A549 (cell line): ENCODE data around the gene TMEM154. TPM values are rescaled to one million over a fixed set of nuclear protein-coding genes. Genes with fewer than 3 reads are reported as not detected.
A peak's percentile ranks its signal among the peaks of the same experiment; 100 is the strongest.

ENCODE experiments used
- ATAC-seq, 2 experiments: fragments of 200-7000 bp in 1 of 2; fragments of >200 bp in 1 of 2; cut with Nextera tagmentation in 1 of 2; cut with Tn5 transposase in 1 of 2; 3 replicates each; pipeline versions ENCODE4 v1.8.0 to v1.9.1; 2018 to 2020; ENCODE audit warnings: mild to moderate bottlenecking in 1 of 2, moderate library complexity in 1 of 2
- CTCF ChIA-PET: fragments of 300-600 bp; sonication (Branson Sonifier 250); formaldehyde crosslinking; extraction: SDS; loops from one replicate; lab custom pipeline; 2021; ENCODE audit warnings: antibody characterized with exemption, inconsistent platforms; lab: Yijun Ruan, JAX
- POLR2A ChIA-PET: fragments of 350-600 bp; formaldehyde crosslinking; extraction: SDS; loops from one replicate; lab custom pipeline; 2021; ENCODE audit warnings: antibody characterized with exemption, inconsistent platforms; lab: Yijun Ruan, JAX
- DNase-seq, 2 experiments: peaks; one replicate each; pipeline versions ENCODE4 v3.0.0 to v3.0.0-alpha.2; 2011 to 2016; ENCODE audit warnings: low read depth in 1 of 2, low spot score in 1 of 2
- FAIRE-seq: peaks from 2 replicates; lab custom pipeline; 2011; peaks lifted over from hg19 to GRCh38; lab: Jason Lieb, UNC
- H3K27ac ChIP-seq, 2 experiments: fragments of >200 bp; sonication (Bioruptor Twin); formaldehyde crosslinking; 3 replicates each; pipeline ENCODE4 v1.5.1; 2016 to 2017
- H3K4me1 ChIP-seq: fragments of >200 bp; sonication (Bioruptor Twin); formaldehyde crosslinking; 3 replicates; pipeline ENCODE4 v1.6.1; 2016
- H3K4me2 ChIP-seq: fragments of >200 bp; sonication (Bioruptor Twin); formaldehyde crosslinking; 3 replicates; pipeline ENCODE4 v1.6.1; 2016
- H3K4me3 ChIP-seq: fragments of >200 bp; sonication (Bioruptor Twin); formaldehyde crosslinking; 3 replicates; pipeline ENCODE4 v1.5.1; 2016
- H3K9me3 ChIP-seq: fragments of >200 bp; sonication (Bioruptor Twin); formaldehyde crosslinking; 3 replicates; pipeline ENCODE4 v1.6.1; 2016
- ATOH8 ChIP-seq: fragments of 250-450 bp; sonication (Bioruptor Pico); IDR thresholded peaks from 2 replicates; pipeline ENCODE4 v1.5.0; 2020; ENCODE audit warnings: low read depth, mild to moderate bottlenecking, moderate library complexity
- CHD2 ChIP-seq: fragments of 150-350 bp; IDR thresholded peaks from 2 replicates; pipeline ENCODE4 v1.6.1; 2014; ENCODE audit warnings: low read length; ENCODE audit not compliant: partially characterized antibody
- CHD4 ChIP-seq: fragments of 200-600 bp; sonication (generic); IDR thresholded peaks from 2 replicates; pipeline ENCODE4 v1.6.1; 2016; ENCODE audit warnings: antibody characterized with exemption, mild to moderate bottlenecking, borderline replicate concordance
- CTCF ChIP-seq: fragments of >200 bp; sonication (Bioruptor Twin); formaldehyde crosslinking; IDR thresholded peaks from 3 replicates; pipeline ENCODE4 v1.5.1; 2016
- ELK1 ChIP-seq: fragments of 150-350 bp; IDR thresholded peaks from 2 replicates; pipeline ENCODE4 v1.6.1; 2014; ENCODE audit warnings: low read depth, mild to moderate bottlenecking, low read length
- HEYL ChIP-seq: fragments of 250-450 bp; sonication (Bioruptor Pico); IDR thresholded peaks from 2 replicates; pipeline ENCODE4 v1.8.0; 2021; ENCODE audit warnings: mild to moderate bottlenecking, moderate library complexity
- HMGXB4 ChIP-seq: fragments of 250-450 bp; sonication (Bioruptor Pico); IDR thresholded peaks from 2 replicates; pipeline ENCODE4 v1.5.0; 2021; ENCODE audit warnings: mild to moderate bottlenecking, moderate library complexity, borderline replicate concordance
- MAFK ChIP-seq: fragments of 450-650 bp; IDR thresholded peaks from 2 replicates; pipeline ENCODE4 v1.6.1; 2014; ENCODE audit not compliant: partially characterized antibody
- NFE2L2 ChIP-seq: fragments of 150-350 bp; conservative IDR thresholded peaks from 2 replicates; pipeline ENCODE4 v1.6.1; 2014; ENCODE audit warnings: low read length
- PBX3 ChIP-seq: IDR thresholded peaks from 2 replicates; pipeline ENCODE4 v1.6.1; 2012
- POLR2AphosphoS2 ChIP-seq: conservative IDR thresholded peaks from 2 replicates; pipeline ENCODE4 v1.6.1; 2012; ENCODE audit warnings: low read length, improper control_type of control experiment, inconsistent platforms
- RAD21 ChIP-seq, 2 experiments: fragments of >200 bp in 1 of 2; sonication (Bioruptor Twin) in 1 of 2; formaldehyde crosslinking in 1 of 2; IDR thresholded peaks in 1 of 2; conservative IDR thresholded peaks in 1 of 2; 2 replicates in 1 of 2; 3 replicates in 1 of 2; pipeline ENCODE4 v1.6.1; 2012 to 2018; ENCODE audit warnings: inconsistent platforms in 1 of 2
- USF2 ChIP-seq: fragments of 450-650 bp; IDR thresholded peaks from 2 replicates; pipeline ENCODE4 v1.6.1; 2014; ENCODE audit warnings: antibody characterized with exemption
- ZFP36 ChIP-seq: fragments of 450-650 bp; IDR thresholded peaks from 2 replicates; pipeline ENCODE4 v1.6.1; 2014; ENCODE audit warnings: borderline replicate concordance; ENCODE audit not compliant: partially characterized antibody
- WGBS: methylation state at CpG from one replicate; pipeline ENCODE4 v1.1.6; 2017; ENCODE audit errors: missing lambda C conversion rate; 5-methylcytosine and 5-hydroxymethylcytosine counted together
- polyA plus RNA-seq, 4 experiments: library from polyadenylated mRNA; depleted of rRNA in 3 of 4; stranded (reverse); fragments of >200 nt; fragmentation: RNase III in 1 of 4; extraction: RNeasy Plus Mini Kit Qiagen cat#74134 plus additional on column Dnase treatment in 1 of 4; gene quantifications; 2 replicates in 3 of 4; 3 replicates in 1 of 4; pipeline ENCODE4 v1.2.3, GENCODE V29; 2011 to 2017

Gene TMEM154
- polyA plus RNA-seq, 2 of the 4 experiments (the other 2 are of a cell fraction): 0.05 to 0.31 TPM

- H3K9me3 ChIP-seq: no peaks in the 10 kb centered on the region
- ATAC-seq: no peak
- ChIA-PET CTCF (no interaction called here), POLR2A (no interaction called here)
- no peak for DNase-seq
- FAIRE-seq: no peak
- WGBS: 68% methylated on average over 4 of the region's 4 CpGs
- no peaks in the 10 kb centered on the region for H3K4me1 ChIP-seq
- TF ChIP-seq HMGXB4 (CRISPR knock-in tag) (no peak), MAFK (peak; percentile 13)
- TF ChIP-seq, all 56 proteins: peak for 1
- Histone ChIP-seq H3K27ac (no peak overlapping the region), H3K4me2 (no peak overlapping the region), H3K4me3 (no peak overlapping the region)
These were observed 7.3 kb downstream of the TMEM154 start for GRCh38 chr4:152672206-152673092.

- 75% methylated on average over 11 of the region's 11 CpGs for WGBS
- Histone ChIP-seq H3K4me2 (no peak overlapping the region), H3K27ac (no peak overlapping the region), H3K4me1 (no peaks in the 10 kb centered on the region), H3K9me3 (no peaks in the 10 kb centered on the region), H3K4me3 (no peak overlapping the region)
- TF ChIP-seq ATOH8 (CRISPR knock-in tag) (no peak), PBX3 (no peak), ELK1 (no peak), CHD4 (no peak), CHD2 (no peak)
- ChIA-PET POLR2A (no interaction called here), CTCF (interaction anchor here (2.0 kb wide), 1 partner anchor 167 kb away, joined by 4 read pairs; no protein-coding TSS in a partner anchor)
- FAIRE-seq: no peak
- DNase-seq: no peak
- ATAC-seq: no peak
These were observed 11.3 kb downstream of the TMEM154 start for GRCh38 chr4:152668338-152668964.

- TF ChIP-seq ZFP36: no peak
- TF ChIP-seq HEYL (CRISPR knock-in tag): no peak
- no peak for TF ChIP-seq POLR2AphosphoS2
- no peak for TF ChIP-seq USF2
- no peak for TF ChIP-seq RAD21 (conservative IDR thresholded peaks at IDR 0.05 in 1 of 2, IDR thresholded peaks at IDR 0.05 in 1 of 2)
- TF ChIP-seq CTCF: no peak
- no peak for TF ChIP-seq NFE2L2
- Histone ChIP-seq H3K4me1 (no peaks in the 10 kb centered on the region), H3K27ac (no peak overlapping the region), H3K9me3 (no peaks in the 10 kb centered on the region), H3K4me3 (no peak overlapping the region), H3K4me2 (no peak overlapping the region)
- ChIA-PET POLR2A (no interaction called here), CTCF (interaction anchor here (2.0 kb wide), 1 partner anchor 167 kb away, joined by 4 read pairs; no protein-coding TSS in a partner anchor)
- DNase-seq (no peak), FAIRE-seq (no peak), ATAC-seq (no peak)
- WGBS: 59% methylated on average over 3 of the region's 3 CpGs
These were observed 12.0 kb downstream of the TMEM154 start for GRCh38 chr4:152667781-152668180.
